Vagina (tissue), 2 donors: ENCODE measurements around the gene UGT1A6. TPM values are rescaled to one million over a fixed set of nuclear protein-coding genes. Genes with fewer than 3 reads are reported as not detected.

Experiments
- DNase-seq, 2 donors: peaks; one replicate each; pipeline ENCODE4 v3.0.0-alpha.2; 2017; ENCODE audit errors: extremely low spot score in 2 of 2
- H3K27ac ChIP-seq: fragments of 200-600 bp; sonication (generic); one replicate; pipeline ENCODE4 v1.5.1; 2019
- H3K27me3 ChIP-seq: fragments of 200-600 bp; sonication (generic); one replicate; pipeline ENCODE4 v1.5.1; 2019
- H3K36me3 ChIP-seq, 2 donors: fragments of 200-600 bp; sonication (generic); one replicate each; pipeline ENCODE4 v1.5.1; 2017 to 2019
- H3K4me1 ChIP-seq: fragments of 200-600 bp; sonication (generic); one replicate; pipeline ENCODE4 v1.5.1; 2019
- H3K4me3 ChIP-seq, 2 donors: fragments of 200-600 bp; sonication (generic); 1 replicate in 1 of 2; 2 replicates in 1 of 2; pipeline ENCODE4 v1.5.1; 2016 to 2019
- H3K9me3 ChIP-seq: fragments of 200-600 bp; sonication (generic); one replicate; pipeline ENCODE4 v1.5.1; 2019
- CTCF ChIP-seq, 3 experiments: fragments of 450-650 bp in 2 of 3; fragments of 200-600 bp in 1 of 3; sonication (generic) in 1 of 3; IDR thresholded peaks; one replicate each; pipeline ENCODE4 v1.5.1; 2017 to 2019; ENCODE audit warnings: antibody characterized with exemption in 3 of 3, mild to moderate bottlenecking in 2 of 3, moderate library complexity in 2 of 3
- POLR2A ChIP-seq, 2 donors: fragments of 450-650 bp; IDR thresholded peaks; one replicate each; pipeline ENCODE4 v1.6.1; 2017; ENCODE audit warnings: antibody characterized with exemption in 2 of 2, mild to moderate bottlenecking in 2 of 2, moderate library complexity in 2 of 2
- POLR2AphosphoS5 ChIP-seq, 2 donors: sonication (generic); formaldehyde crosslinking; IDR thresholded peaks; one replicate each; pipeline ENCODE4 v1.9.0; 2017; ENCODE audit warnings: antibody characterized with exemption in 2 of 2, mild to moderate bottlenecking in 2 of 2, low read depth in 1 of 2; ENCODE audit not compliant: insufficient read depth in 1 of 2
- intact Hi-C: fragments of 100-400 bp; cut with DNase I; formaldehyde crosslinking; loops from one replicate; pipeline ENCODE4 v1.15.1; 2023
- total RNA-seq: library from RNA; depleted of rRNA; stranded (reverse); fragments of >200 nt; gene quantifications from one replicate; pipeline ENCODE4 v1.2.3, GENCODE V29; 2016

UGT1A6 gene
- total RNA-seq, 1 donor from 2014 or later = 14.0 TPM

- DNase-seq = no peak
- H3K27ac ChIP-seq = no peak overlapping the region
- peaks cover 8% of the 10 kb centered on the region for H3K4me1 ChIP-seq
- H3K9me3 ChIP-seq = no peaks in the 10 kb centered on the region
- intact Hi-C loops = no loop called here
- no peak for TF ChIP-seq CTCF (IDR thresholded peaks at IDR 0.05)
- TF ChIP-seq POLR2A (IDR thresholded peaks at IDR 0.05) = no peak
- TF ChIP-seq POLR2AphosphoS5 (IDR thresholded peaks at IDR 0.05; ENCODE audit: insufficient read depth in 1 of 2, low read depth in 1 of 2) = no peak
- no peaks in the 10 kb centered on the region for H3K27me3 ChIP-seq
- no peak overlapping the region for H3K4me3 ChIP-seq
- H3K36me3 ChIP-seq = no peaks in the 10 kb centered on the region
Observed at GRCh38 chr2:233686928-233687327, 5.8 kb upstream of the UGT1A6 start.

- Histone ChIP-seq H3K36me3 (no peaks in the 10 kb centered on the region), H3K4me1 (peaks cover 8% of the 10 kb centered on the region), H3K9me3 (no peaks in the 10 kb centered on the region), H3K27ac (no peak overlapping the region), H3K27me3 (no peaks in the 10 kb centered on the region), H3K4me3 (no peak overlapping the region)
- TF ChIP-seq CTCF (IDR thresholded peaks at IDR 0.05) (no peak), POLR2AphosphoS5 (IDR thresholded peaks at IDR 0.05; ENCODE audit: insufficient read depth in 1 of 2, low read depth in 1 of 2) (no peak), POLR2A (IDR thresholded peaks at IDR 0.05) (no peak)
- intact Hi-C loops = no loop called here
- no peak for DNase-seq
Observed at GRCh38 chr2:233688341-233688740, 4.3 kb upstream of the UGT1A6 start.

GRCh38 chr2:233689031-233689430 is 3.7 kb upstream of the UGT1A6 start:
- no peak overlapping the region for H3K27ac ChIP-seq
- no peak overlapping the region for H3K4me3 ChIP-seq
- intact Hi-C loops = no loop called here
- H3K36me3 ChIP-seq = no peaks in the 10 kb centered on the region
- no peaks in the 10 kb centered on the region for H3K27me3 ChIP-seq
- TF ChIP-seq POLR2AphosphoS5 (IDR thresholded peaks at IDR 0.05; ENCODE audit: insufficient read depth in 1 of 2, low read depth in 1 of 2) = no peak
- TF ChIP-seq CTCF (IDR thresholded peaks at IDR 0.05) = no peak
- no peak for TF ChIP-seq POLR2A (IDR thresholded peaks at IDR 0.05)
- no peak for DNase-seq
- no peaks in the 10 kb centered on the region for H3K9me3 ChIP-seq
- peaks cover 8% of the 10 kb centered on the region for H3K4me1 ChIP-seq

GRCh38 chr2:233689501-233689900 is 3.2 kb upstream of the UGT1A6 start:
- Histone ChIP-seq H3K4me3 (no peak overlapping the region), H3K27me3 (no peaks in the 10 kb centered on the region), H3K9me3 (no peaks in the 10 kb centered on the region), H3K4me1 (peaks cover 8% of the 10 kb centered on the region), H3K27ac (no peak overlapping the region), H3K36me3 (no peaks in the 10 kb centered on the region)
- DNase-seq = no peak
- no peak for TF ChIP-seq CTCF (IDR thresholded peaks at IDR 0.05)
- no peak for TF ChIP-seq POLR2A (IDR thresholded peaks at IDR 0.05)
- TF ChIP-seq POLR2AphosphoS5 (IDR thresholded peaks at IDR 0.05; ENCODE audit: insufficient read depth in 1 of 2, low read depth in 1 of 2) = no peak
- intact Hi-C loops = no loop called here

GRCh38 chr2:233690444-233690843 is 2.2 kb upstream of the UGT1A6 start:
- intact Hi-C loops = no loop called here
- H3K27me3 ChIP-seq = no peaks in the 10 kb centered on the region
- DNase-seq = no peak
- TF ChIP-seq POLR2AphosphoS5 (IDR thresholded peaks at IDR 0.05; ENCODE audit: insufficient read depth in 1 of 2, low read depth in 1 of 2) (no peak), POLR2A (IDR thresholded peaks at IDR 0.05) (no peak), CTCF (IDR thresholded peaks at IDR 0.05) (no peak)
- peaks cover 8% of the 10 kb centered on the region for H3K4me1 ChIP-seq
- H3K27ac ChIP-seq = no peak overlapping the region
- H3K9me3 ChIP-seq = no peaks in the 10 kb centered on the region
- no peak overlapping the region for H3K4me3 ChIP-seq
- H3K36me3 ChIP-seq = no peaks in the 10 kb centered on the region
